SK-N-MC (cell line): Measurements from ENCODE around the gene SMARCC1.

Experiments
- EZH2 ChIP-seq: fragments of 200-600 bp; sonication (generic); IDR thresholded peaks from one replicate; pipeline ENCODE4 v1.6.1; 2017; ENCODE audit warnings: antibody characterized with exemption
- POLR2AphosphoS5 ChIP-seq: IDR thresholded peaks from 2 replicates; pipeline ENCODE4 v1.6.1; 2012; ENCODE audit warnings: mild to moderate bottlenecking, low read depth, low read length, borderline replicate concordance

GRCh38 chr3:47553407-47553806 lies 228.3 kb downstream of the SMARCC1 start:
- no peak for TF ChIP-seq EZH2
- TF ChIP-seq POLR2AphosphoS5: no peak
